Neural cell (in vitro differentiated cells): ENCODE results near the gene NKX2-3. TPM values are rescaled to one million over a fixed set of nuclear protein-coding genes. Genes with fewer than 3 reads are reported as not detected.

Experiments used
- H2AFZ ChIP-seq: fragments of 200-600, 300-800 bp; sonication (generic), shearing (Covaris generic); 2 replicates; pipeline ENCODE4 v1.6.0; 2014; ENCODE audit warnings: low read depth, mild to moderate bottlenecking, antibody characterized with exemption, low read length, moderate library complexity
- H3F3A ChIP-seq: fragments of 200-600 bp; shearing (Covaris generic); 2 replicates; pipeline ENCODE4 v1.6.1; 2016; ENCODE audit warnings: mild to moderate bottlenecking, moderate library complexity, mixed read lengths, antibody characterized with exemption, low read length; ENCODE audit not compliant: insufficient read depth, poor library complexity, severe bottlenecking
- H3K27ac ChIP-seq: fragments of 200-600, 300-800 bp; sonication (generic), shearing (Covaris generic); 2 replicates; pipeline ENCODE4 v1.5.1; 2014; ENCODE audit warnings: mild to moderate bottlenecking, low read length, moderate library complexity
- H3K27me3 ChIP-seq: fragments of 300-800, 200-600 bp; sonication (generic), shearing (Covaris generic); 2 replicates; pipeline ENCODE4 v1.6.0; 2014; ENCODE audit warnings: mild to moderate bottlenecking, low read depth, low read length, moderate library complexity; ENCODE audit not compliant: insufficient read depth
- H3K36me3 ChIP-seq: fragments of 300-800, 200-600 bp; sonication (generic), shearing (Covaris generic); 2 replicates; pipeline ENCODE4 v1.5.1; 2014; ENCODE audit warnings: mild to moderate bottlenecking, antibody characterized with exemption, low read length, moderate library complexity; ENCODE audit not compliant: insufficient read depth
- H3K4me2 ChIP-seq: fragments of 300-800, 200-600 bp; sonication (generic), shearing (Covaris generic); 2 replicates; pipeline ENCODE4 v1.6.0; 2014; ENCODE audit warnings: mild to moderate bottlenecking, low read length
- H3K4me3 ChIP-seq: fragments of 300-800, 200-600 bp; sonication (generic), shearing (Covaris generic); 2 replicates; pipeline ENCODE4 v1.5.1; 2014; ENCODE audit warnings: mild to moderate bottlenecking, low read length, moderate library complexity
- H3K79me2 ChIP-seq: fragments of 200-600 bp; shearing (Covaris generic); replicated peaks from 2 replicates; pipeline ENCODE4 v1.6.0; 2014; ENCODE audit warnings: mild to moderate bottlenecking, low read length, moderate library complexity; ENCODE audit not compliant: insufficient read depth
- H3K9ac ChIP-seq: fragments of 300-800, 200-600 bp; sonication (generic), shearing (Covaris generic); 2 replicates; pipeline ENCODE4 v1.6.1; 2016; ENCODE audit warnings: mild to moderate bottlenecking, low read length, mixed read lengths
- H3K9me2 ChIP-seq: fragments of 200-600 bp; shearing (Covaris generic); 2 replicates; pipeline ENCODE4 v1.6.1; 2016; ENCODE audit warnings: mild to moderate bottlenecking, low read length, mixed read lengths; ENCODE audit not compliant: insufficient read depth
- H3K9me3 ChIP-seq: fragments of 200-600, 300-800 bp; sonication (generic), shearing (Covaris generic); 2 replicates; pipeline ENCODE4 v1.6.1; 2016; ENCODE audit warnings: mild to moderate bottlenecking, mixed run types, low read length, moderate library complexity, mixed read lengths
- H4K20me1 ChIP-seq: fragments of 200-600 bp; shearing (Covaris generic); 2 replicates; pipeline ENCODE4 v1.6.1; 2016; ENCODE audit warnings: mild to moderate bottlenecking, mixed run types; ENCODE audit not compliant: insufficient read depth
- EP300 ChIP-seq: fragments of 450-650 bp; conservative IDR thresholded peaks from 2 replicates; pipeline ENCODE4 v1.6.1; 2014; ENCODE audit warnings: antibody characterized with exemption, mild to moderate bottlenecking, moderate library complexity; ENCODE audit not compliant: poor library complexity, severe bottlenecking
- EZH2 ChIP-seq: fragments of 200-600, 300-800 bp; shearing (Covaris generic), sonication (generic); IDR thresholded peaks from 2 replicates; pipeline ENCODE4 v1.6.1; 2014; ENCODE audit warnings: antibody characterized with exemption, low read length, borderline replicate concordance, mild to moderate bottlenecking; ENCODE audit not compliant: insufficient read depth, poor library complexity, severe bottlenecking
- MXI1 ChIP-seq: fragments of 450-650 bp; conservative IDR thresholded peaks from 2 replicates; pipeline ENCODE4 v1.6.1; 2014; ENCODE audit warnings: antibody characterized with exemption, mild to moderate bottlenecking; ENCODE audit not compliant: poor library complexity, severe bottlenecking
- POLR2AphosphoS5 ChIP-seq: IDR thresholded peaks from 2 replicates; pipeline ENCODE4 v1.6.1; 2012
- RAD21 ChIP-seq: fragments of 450-650 bp; conservative IDR thresholded peaks from 2 replicates; pipeline ENCODE4 v1.6.1; 2014; ENCODE audit warnings: antibody characterized with exemption, mild to moderate bottlenecking, moderate library complexity
- REST ChIP-seq: IDR thresholded peaks from 2 replicates; pipeline ENCODE4 v1.6.1; 2012; ENCODE audit warnings: borderline replicate concordance
- SMC3 ChIP-seq: fragments of 450-650 bp; conservative IDR thresholded peaks from 2 replicates; pipeline ENCODE4 v1.6.1; 2014; ENCODE audit warnings: antibody characterized with exemption, mild to moderate bottlenecking, moderate library complexity; ENCODE audit not compliant: poor library complexity
- TAF1 ChIP-seq: IDR thresholded peaks from 2 replicates; pipeline ENCODE4 v1.6.1; 2012; ENCODE audit warnings: low read depth
- polyA plus RNA-seq: library from polyadenylated mRNA; depleted of rRNA; stranded (reverse); fragments of >200 nt; gene quantifications from 2 replicates; pipeline ENCODE4 v1.2.3, GENCODE V29; 2014
- TF ChIP-seq, protein P1 (sequence below): fragments of 450-650 bp; IDR thresholded peaks from 2 replicates; pipeline ENCODE4 v1.5.1; 2014; ENCODE audit warnings: antibody characterized with exemption, mild to moderate bottlenecking, moderate library complexity; ENCODE audit not compliant: poor library complexity, severe bottlenecking

Gene NKX2-3
- polyA plus RNA-seq, 1 donor from 2014 or later, result not detected

DNA sequence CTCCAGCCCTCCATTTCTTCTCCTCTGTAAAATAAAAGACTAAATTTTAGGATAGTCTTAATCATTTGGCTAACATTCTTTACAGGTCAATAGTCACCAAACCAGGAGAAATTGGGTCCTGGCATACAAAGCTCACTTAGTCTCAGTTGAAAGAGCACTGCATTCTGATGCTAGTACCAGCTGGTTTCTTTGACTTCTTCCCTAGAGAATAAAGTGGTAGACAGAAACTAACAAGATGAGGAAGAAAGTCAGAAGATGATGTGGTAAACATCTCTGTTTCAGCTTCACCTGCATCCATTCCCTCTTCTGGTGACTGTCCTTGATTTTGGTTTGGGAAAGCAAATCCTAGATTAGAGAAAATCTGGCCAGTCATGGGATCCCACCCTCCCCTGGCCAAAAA lies 37.2 kb downstream of the NKX2-3 start:
- no peaks in the 10 kb centered on the region for H3K9me3 ChIP-seq
- no peak overlapping the region for H2AFZ ChIP-seq
- no peaks in the 10 kb centered on the region for H3K79me2 ChIP-seq
- no peaks in the 10 kb centered on the region for H3F3A ChIP-seq
- no peak overlapping the region for H3K4me3 ChIP-seq
- no peaks in the 10 kb centered on the region for H3K36me3 ChIP-seq
- no peak overlapping the region for H3K27ac ChIP-seq
- H3K27me3 ChIP-seq, result no peaks in the 10 kb centered on the region
- H3K4me2 ChIP-seq, result no peak overlapping the region
- TF ChIP-seq TAF1, result no peak
- no peak for TF ChIP-seq EP300
- TF ChIP-seq POLR2AphosphoS5, result no peak
- no peak for TF ChIP-seq SMC3
- TF ChIP-seq, protein P1, sequence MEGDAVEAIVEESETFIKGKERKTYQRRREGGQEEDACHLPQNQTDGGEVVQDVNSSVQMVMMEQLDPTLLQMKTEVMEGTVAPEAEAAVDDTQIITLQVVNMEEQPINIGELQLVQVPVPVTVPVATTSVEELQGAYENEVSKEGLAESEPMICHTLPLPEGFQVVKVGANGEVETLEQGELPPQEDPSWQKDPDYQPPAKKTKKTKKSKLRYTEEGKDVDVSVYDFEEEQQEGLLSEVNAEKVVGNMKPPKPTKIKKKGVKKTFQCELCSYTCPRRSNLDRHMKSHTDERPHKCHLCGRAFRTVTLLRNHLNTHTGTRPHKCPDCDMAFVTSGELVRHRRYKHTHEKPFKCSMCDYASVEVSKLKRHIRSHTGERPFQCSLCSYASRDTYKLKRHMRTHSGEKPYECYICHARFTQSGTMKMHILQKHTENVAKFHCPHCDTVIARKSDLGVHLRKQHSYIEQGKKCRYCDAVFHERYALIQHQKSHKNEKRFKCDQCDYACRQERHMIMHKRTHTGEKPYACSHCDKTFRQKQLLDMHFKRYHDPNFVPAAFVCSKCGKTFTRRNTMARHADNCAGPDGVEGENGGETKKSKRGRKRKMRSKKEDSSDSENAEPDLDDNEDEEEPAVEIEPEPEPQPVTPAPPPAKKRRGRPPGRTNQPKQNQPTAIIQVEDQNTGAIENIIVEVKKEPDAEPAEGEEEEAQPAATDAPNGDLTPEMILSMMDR, result no peak
- no peak for TF ChIP-seq MXI1
- TF ChIP-seq EZH2, result no peak
- no peak for TF ChIP-seq RAD21
- no peak for TF ChIP-seq REST
- H3K9me2 ChIP-seq, result no peaks in the 10 kb centered on the region
- H4K20me1 ChIP-seq, result no peaks in the 10 kb centered on the region
- H3K9ac ChIP-seq, result no peak overlapping the region

GRCh38 chr10:99571816-99572215 lies 39.1 kb downstream of the NKX2-3 start:
- Histone ChIP-seq H3K4me3 (no peak overlapping the region), H3K9me2 (no peaks in the 10 kb centered on the region), H3K9ac (no peak overlapping the region), H3K9me3 (no peaks in the 10 kb centered on the region), H4K20me1 (no peaks in the 10 kb centered on the region), H3K36me3 (no peaks in the 10 kb centered on the region), H2AFZ (no peak overlapping the region), H3K79me2 (no peaks in the 10 kb centered on the region), H3K27ac (no peak overlapping the region), H3K27me3 (no peaks in the 10 kb centered on the region), H3K4me2 (no peak overlapping the region), H3F3A (no peaks in the 10 kb centered on the region)
- TF ChIP-seq EZH2 (no peak), MXI1 (no peak), SMC3 (no peak), RAD21 (no peak), TAF1 (no peak), POLR2AphosphoS5 (no peak), REST (no peak), EP300 (no peak)
